ENCODE data around the gene NUF2. TPM values are rescaled to one million over a fixed set of nuclear protein-coding genes. Genes with fewer than 3 reads are reported as not detected.

NUF2 gene
- total RNA-seq, 1 donor from 2014 or later, result 0.29 TPM

DNA sequence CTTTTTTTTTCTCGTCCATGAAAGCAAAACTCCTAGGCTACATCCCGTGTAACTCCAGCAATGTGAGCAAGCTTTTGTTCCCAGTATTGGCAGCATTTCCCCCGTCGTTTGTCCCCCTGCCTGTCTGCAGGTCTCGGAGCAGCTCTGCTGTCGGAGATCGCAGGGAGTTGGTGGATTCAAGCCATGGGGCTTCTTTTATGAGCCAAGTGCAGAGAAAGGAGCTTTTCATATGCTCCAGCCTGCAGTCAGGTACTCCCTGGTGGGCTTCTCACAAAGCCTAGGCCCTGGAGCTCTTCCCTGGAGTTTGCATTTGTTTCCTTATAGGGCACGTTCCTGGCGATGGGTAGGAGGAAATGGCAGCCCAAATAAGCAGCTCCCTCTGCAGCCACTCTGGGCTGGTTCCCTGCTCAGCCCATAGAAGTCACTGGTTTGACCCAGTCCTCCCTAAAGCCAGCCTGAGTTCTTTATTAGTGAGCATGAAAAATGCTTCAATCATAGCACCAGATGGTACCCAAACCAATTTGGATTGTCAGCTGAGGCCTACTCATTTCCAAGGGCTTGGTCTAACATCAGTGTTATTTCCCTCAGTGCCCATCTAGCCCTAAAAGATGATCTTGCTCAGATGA, 78.3 kb downstream of the NUF2 start:
- DNase-seq (ENCODE audit: low spot score), result no peak

DNA sequence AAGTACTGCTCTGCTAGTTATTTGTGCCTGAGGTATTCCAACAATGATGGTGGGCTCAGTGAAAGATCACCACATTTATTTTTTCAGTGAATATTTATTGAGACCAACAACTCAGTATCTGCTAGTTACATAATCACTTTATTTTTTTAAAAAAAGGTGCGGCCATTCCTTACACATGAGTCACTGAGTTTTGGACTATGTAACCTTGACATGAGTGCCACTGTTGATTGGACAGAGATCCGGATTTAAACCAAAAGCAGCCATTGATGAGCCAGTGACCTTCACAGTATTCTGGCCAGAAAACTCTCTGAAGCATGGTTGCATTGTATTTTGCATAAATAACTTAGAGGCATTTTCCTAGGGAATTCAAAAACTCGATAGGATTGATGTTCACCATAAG, 79.5 kb downstream of the NUF2 start:
- no peak for DNase-seq (ENCODE audit: low spot score)

Other genes with a start within 250 kb of the NUF2 start
- gene RGS5, start 119.0 kb upstream of the NUF2 start, total RNA-seq, result 60.4 TPM

Data from mesenteric fat pad (tissue), 1 donor.